GM21786 (cell line): ENCODE data around the gene SMCR8.
"Not testable (repeated sequence)": the region's sequence is repeated elsewhere in the genome, so short reads cannot be mapped to it uniquely, and the experiment has no call there.

Experiments
- ATAC-seq: cut with Tn5 transposase; IDR thresholded peaks from one replicate; pipeline ENCODE4 v1.9.1; 2021; ENCODE audit not compliant: unreplicated experiment

Gene SMCR8

GRCh38 chr17:18314731-18315561 is at the start of gene SMCR8, which contains the start of gene TOP3A:
Gene SMCR8 (plus strand): TSS chr17:18315293. CDS start chr17:18315790, 497 bp downstream.
Gene TOP3A (minus strand): TSS chr17:18314994. CDS start chr17:18314778, 216 bp downstream.
- ATAC-seq = peak; percentile 77

DNA sequence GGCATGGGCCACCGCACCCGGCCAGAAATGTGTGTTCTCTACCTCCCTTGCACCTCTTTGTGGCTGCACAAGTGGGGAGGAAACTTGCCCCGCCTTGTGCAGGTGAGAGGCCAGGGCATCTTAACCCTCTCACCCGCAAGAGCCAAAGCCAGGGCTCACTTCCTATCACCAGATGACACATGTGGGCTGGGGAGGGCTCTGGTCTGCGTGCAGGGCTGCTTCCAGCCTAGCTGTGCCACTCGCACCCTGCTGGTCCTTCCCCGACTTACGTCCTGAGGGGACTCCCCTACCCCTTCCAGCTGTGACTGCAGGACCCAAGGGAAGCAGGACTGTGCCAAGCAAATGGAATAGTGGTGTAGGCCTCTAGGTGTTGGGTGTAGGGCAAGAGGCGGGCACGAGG is 47.7 kb upstream of the SMCR8 start:
- no peak for ATAC-seq

DNA sequence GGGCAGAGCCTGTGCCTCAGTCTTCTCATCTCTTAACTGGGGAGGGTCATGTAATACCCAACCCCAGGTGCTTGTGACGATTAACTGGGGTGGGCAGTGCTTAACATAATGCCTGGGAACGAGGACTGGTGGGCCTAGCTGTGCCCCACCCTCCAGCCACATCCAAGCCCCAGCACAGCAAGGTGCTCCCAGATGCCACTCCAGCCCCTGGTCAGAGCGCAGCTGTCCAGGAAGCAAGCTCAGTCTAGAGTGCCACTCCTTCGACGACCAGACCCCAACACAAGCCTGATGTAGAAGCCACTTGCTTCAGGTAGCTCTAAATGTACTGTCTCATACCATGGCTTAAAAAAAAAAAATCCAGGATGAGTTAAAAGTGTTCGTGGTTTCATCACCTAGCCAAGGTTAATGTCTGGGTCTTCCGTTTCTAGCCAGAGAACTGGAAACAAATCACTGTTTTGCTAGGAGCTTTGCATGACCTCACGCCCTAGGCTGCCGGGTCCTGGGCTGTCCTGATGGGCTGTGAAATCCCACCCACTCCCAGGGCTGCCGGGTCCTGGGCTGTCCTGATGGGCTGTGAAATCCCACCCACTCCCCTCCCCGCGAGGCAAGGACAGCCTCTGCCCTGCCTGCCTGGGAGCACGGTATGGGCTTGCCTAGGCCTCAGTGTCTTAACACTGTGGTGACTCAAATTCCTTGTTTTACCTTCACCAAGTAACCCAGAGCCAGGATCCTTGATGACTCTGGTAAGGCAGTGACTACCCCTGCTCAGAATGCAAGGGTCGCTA is 47.0 kb upstream of the SMCR8 start:
- no peak for ATAC-seq

GRCh38 chr17:18270046-18270931 is 44.8 kb upstream of the SMCR8 start:
- ATAC-seq = no peak

DNA sequence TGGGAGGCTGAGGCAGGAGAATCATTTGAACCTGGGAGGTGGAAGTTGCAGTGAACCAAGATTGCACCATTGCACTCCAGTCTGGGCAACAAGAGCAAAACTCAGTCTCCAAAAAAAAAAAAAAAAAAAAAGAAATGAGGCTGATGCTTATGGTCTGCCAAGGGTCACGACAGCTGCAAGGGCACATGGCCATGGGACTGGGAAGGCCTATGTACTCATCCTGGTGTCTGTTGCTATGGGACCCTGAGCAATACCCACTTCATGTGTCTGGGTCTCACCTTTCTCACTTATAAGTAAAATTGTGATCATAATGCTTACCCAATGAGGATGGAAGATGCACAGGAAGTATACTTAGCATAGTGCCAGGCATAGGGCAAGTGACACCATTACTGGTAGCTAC is 38.0 kb upstream of the SMCR8 start:
- ATAC-seq = no peak

DNA sequence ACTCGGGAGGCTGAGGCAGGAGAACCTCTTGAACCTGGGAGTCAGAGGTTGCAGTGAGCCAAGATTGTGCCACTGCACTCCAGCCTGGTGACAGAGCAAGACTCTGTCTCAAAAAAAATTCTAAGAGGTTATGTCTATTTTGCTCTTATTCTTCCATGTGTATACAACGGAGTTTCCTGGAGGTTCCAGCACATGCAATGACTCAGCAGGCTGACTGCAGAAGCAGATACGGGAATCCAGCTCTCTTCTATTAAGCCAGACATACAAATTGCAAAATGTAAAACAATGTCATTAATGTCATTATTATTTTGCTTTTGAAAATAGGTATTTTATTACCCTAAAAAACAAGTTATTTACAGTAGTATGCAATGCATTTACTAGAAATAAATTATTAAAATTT is 36.2 kb upstream of the SMCR8 start:
- no peak for ATAC-seq

DNA sequence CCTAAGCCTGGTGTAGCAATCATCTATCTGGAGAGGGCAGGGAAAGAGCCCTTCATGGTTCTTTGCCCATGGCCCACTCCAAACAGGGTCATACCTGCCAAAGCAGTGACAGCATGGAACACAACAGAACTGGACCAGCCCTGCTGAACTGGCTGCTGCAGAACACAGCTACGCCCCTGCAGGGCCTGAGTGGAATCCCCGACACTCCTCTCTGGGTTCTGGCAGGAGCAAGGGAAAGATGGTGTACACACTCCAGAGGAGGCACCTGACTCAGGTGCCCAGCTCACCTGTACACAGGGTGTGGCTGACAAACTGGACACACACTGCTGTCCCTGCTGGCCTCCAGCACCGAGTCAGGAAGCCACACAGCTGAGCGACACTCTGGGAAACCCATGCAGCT is 34.8 kb upstream of the SMCR8 start:
- no peak for ATAC-seq

GRCh38 chr17:18280766-18281371 is 34.2 kb upstream of the SMCR8 start:
- ATAC-seq = no peak

- no peak for ATAC-seq
Observed at GRCh38 chr17:18281788-18282187, 33.3 kb upstream of the SMCR8 start.

DNA sequence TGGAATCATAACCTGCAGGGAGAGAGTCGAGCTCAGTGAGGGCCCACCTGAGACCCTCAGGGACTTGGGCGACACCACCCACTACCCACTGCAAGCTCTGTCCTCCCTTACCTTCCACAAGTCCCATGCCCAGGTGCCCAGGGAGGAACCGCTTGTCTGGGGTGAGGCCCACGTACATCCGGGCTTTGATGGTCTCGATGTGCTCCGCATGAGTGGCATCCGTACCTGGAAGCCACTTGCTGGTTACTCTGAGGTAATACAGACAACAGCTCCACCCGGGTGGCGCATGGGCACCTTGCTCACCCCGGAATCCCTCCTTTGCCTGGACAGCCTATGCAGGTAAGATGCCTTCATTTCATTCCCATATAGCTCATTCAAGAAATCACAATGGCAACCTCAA is 29.8 kb upstream of the SMCR8 start:
- ATAC-seq = no peak

GRCh38 chr17:18291718-18292540 is 23.2 kb upstream of the SMCR8 start:
- ATAC-seq = no peak

GRCh38 chr17:18298061-18298460 is 17.0 kb upstream of the SMCR8 start:
- ATAC-seq = not testable (repeated sequence)

GRCh38 chr17:18300725-18301480 is 14.2 kb upstream of the SMCR8 start:
- no peak for ATAC-seq

DNA sequence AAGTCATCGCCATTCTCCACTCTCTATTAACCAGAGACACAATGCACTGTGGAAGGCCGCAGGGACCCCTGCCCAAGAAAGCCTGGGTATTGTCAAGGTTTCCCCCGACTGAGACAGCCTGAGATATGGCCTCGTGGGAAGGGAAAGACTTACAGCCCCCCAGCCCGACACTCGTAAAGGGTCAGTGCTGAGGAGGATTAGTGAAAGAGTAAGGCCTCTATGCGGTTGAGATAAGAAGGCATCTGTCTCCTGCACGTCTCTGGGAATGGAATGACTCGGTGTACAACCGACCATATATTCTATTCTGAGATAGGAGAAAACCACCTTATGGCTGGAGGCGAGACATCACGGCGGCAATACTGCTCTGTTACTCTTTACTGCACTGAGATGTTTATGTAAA is 11.9 kb upstream of the SMCR8 start:
- not testable (repeated sequence) for ATAC-seq

DNA sequence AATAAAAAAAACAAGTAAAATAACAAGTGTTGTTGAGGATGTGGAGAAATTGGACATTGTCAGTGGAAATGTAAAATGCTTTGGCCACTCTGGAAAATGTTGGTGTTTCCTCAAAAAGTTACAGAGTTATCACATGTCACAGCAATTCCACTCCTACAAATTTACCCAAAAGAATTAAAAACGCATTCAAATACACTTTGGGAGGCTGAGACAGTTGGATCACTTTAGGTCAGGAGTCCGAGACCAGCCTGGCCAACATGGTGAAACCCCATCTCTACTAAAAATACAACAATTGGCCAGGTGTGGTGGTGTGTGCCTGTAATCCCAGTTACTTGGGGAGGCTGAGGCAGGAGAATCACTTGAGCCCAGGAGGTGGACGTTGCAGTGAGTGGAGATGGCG is 5.9 kb upstream of the SMCR8 start:
- no peak for ATAC-seq

- no peak for ATAC-seq
Observed at GRCh38 chr17:18314059-18314730, 898 bp upstream of the SMCR8 start.

GRCh38 chr17:18315562-18315922 is 449 bp downstream of the SMCR8 start:
- ATAC-seq = no peak

- no peak for ATAC-seq
Observed at GRCh38 chr17:18315961-18316360, 868 bp downstream of the SMCR8 start.

GRCh38 chr17:18318117-18318516 is 3.0 kb downstream of the SMCR8 start:
- ATAC-seq = no peak
